Activated T-cell treated with anti-CD3 and anti-CD28 coated beads, Interleukin-2, amount 50 U/mL, for 24 hours (primary cell): ENCODE measurements around the gene RGS3.
"Not testable (repeated sequence)": the region's sequence is repeated elsewhere in the genome, so short reads cannot be mapped to it uniquely, and the experiment has no call there.

ENCODE experiments used
- DNase-seq: peaks from one replicate; pipeline ENCODE4 v3.0.0-alpha.2; 2020
- H3K27ac Mint-ChIP-seq: 2 replicates; pipeline ENCODE4 v1.8.0; 2020; ENCODE audit warnings: mild to moderate bottlenecking, mixed read lengths
- H3K27me3 Mint-ChIP-seq: 2 replicates; pipeline ENCODE4 v1.8.0; 2020; ENCODE audit warnings: mixed read lengths
- H3K36me3 Mint-ChIP-seq: 2 replicates; pipeline ENCODE4 v1.8.0; 2020; ENCODE audit warnings: low read depth, mixed read lengths
- H3K4me1 Mint-ChIP-seq: 2 replicates; pipeline ENCODE4 v1.8.0; 2020; ENCODE audit warnings: low read depth, mixed read lengths
- H3K4me3 Mint-ChIP-seq: 2 replicates; pipeline ENCODE4 v1.8.0; 2020; ENCODE audit warnings: mild to moderate bottlenecking, moderate library complexity, mixed read lengths
- H3K9me3 Mint-ChIP-seq: 2 replicates; pipeline ENCODE4 v1.8.0; 2020; ENCODE audit warnings: mixed read lengths

Gene RGS3

GRCh38 chr9:113463418-113464285, at the start of gene RGS3:
RGS3 (plus strand) TSS chr9:113463727; CDS start chr9:113463803, 76 bp downstream.
- Mint-ChIP-seq H3K36me3 (no peaks in the 10 kb centered on the region), H3K27me3 (no peaks in the 10 kb centered on the region), H3K4me3 (peak within 1 kb of the TSS; percentile 40), H3K9me3 (peaks cover 3% of the 10 kb centered on the region), H3K4me1 (no peaks in the 10 kb centered on the region), H3K27ac (no peak within 1 kb of the TSS)
- no peak for DNase-seq

GRCh38 chr9:113416149-113416721, 47.3 kb upstream of the RGS3 start:
- Mint-ChIP-seq H3K9me3 (no peaks in the 10 kb centered on the region), H3K4me3 (no peak overlapping the region), H3K27ac (no peak overlapping the region), H3K4me1 (peaks cover 6% of the 10 kb centered on the region), H3K27me3 (no peaks in the 10 kb centered on the region), H3K36me3 (no peaks in the 10 kb centered on the region)
- DNase-seq: no peak

- H3K4me3 Mint-ChIP-seq: no peak overlapping the region
- H3K4me1 Mint-ChIP-seq: no peaks in the 10 kb centered on the region
- no peaks in the 10 kb centered on the region for H3K9me3 Mint-ChIP-seq
- H3K27me3 Mint-ChIP-seq: no peaks in the 10 kb centered on the region
- no peaks in the 10 kb centered on the region for H3K36me3 Mint-ChIP-seq
- H3K27ac Mint-ChIP-seq: no peak overlapping the region
- DNase-seq: no peak
Observed at GRCh38 chr9:113417370-113417769, 46.2 kb upstream of the RGS3 start.

- peaks cover 7% of the 10 kb centered on the region for H3K27me3 Mint-ChIP-seq
Observed at GRCh38 chr9:113421726-113422125, 41.8 kb upstream of the RGS3 start.

DNA sequence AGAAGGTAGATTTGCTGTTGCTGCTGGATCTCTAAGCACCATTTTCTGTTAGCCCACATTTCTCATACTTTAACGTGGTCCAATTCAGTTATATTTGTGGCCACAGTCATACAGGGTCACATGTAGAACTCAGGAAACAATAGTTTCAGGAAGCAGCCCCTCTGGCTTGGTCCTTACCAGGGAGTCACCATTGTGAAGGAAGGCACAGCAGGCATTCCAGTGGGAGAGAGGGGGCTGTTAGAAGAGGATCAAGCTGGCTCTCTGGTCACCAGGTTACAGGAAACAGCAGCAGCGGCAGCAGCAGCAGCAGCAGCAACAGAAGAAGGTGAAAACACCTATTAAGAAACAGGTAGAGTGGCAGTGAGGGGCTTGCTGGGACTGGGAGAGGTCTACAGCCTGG, 38.5 kb upstream of the RGS3 start:
- H3K4me1 Mint-ChIP-seq: no peaks in the 10 kb centered on the region

More at GRCh38 chr9:113421726-113422125, 41.8 kb upstream of the RGS3 start:
- Mint-ChIP-seq H3K36me3 (no peaks in the 10 kb centered on the region), H3K4me1 (no peaks in the 10 kb centered on the region), H3K27ac (no peak overlapping the region), H3K9me3 (no peaks in the 10 kb centered on the region), H3K4me3 (no peak overlapping the region)
- no peak for DNase-seq

GRCh38 chr9:113426701-113427100, 36.8 kb upstream of the RGS3 start:
- DNase-seq: no peak
- Mint-ChIP-seq H3K27me3 (peaks cover 7% of the 10 kb centered on the region), H3K36me3 (no peaks in the 10 kb centered on the region), H3K27ac (no peak overlapping the region), H3K9me3 (no peaks in the 10 kb centered on the region), H3K4me3 (no peak overlapping the region), H3K4me1 (no peaks in the 10 kb centered on the region)

More for the DNA sequence above, 38.5 kb upstream of the RGS3 start:
- H3K36me3 Mint-ChIP-seq: no peaks in the 10 kb centered on the region
- no peak overlapping the region for H3K27ac Mint-ChIP-seq
- no peaks in the 10 kb centered on the region for H3K9me3 Mint-ChIP-seq
- DNase-seq: no peak
- H3K4me3 Mint-ChIP-seq: no peak overlapping the region
- H3K27me3 Mint-ChIP-seq: peaks cover 7% of the 10 kb centered on the region

- Mint-ChIP-seq H3K36me3 (no peaks in the 10 kb centered on the region), H3K4me1 (no peaks in the 10 kb centered on the region), H3K4me3 (no peak overlapping the region), H3K9me3 (no peaks in the 10 kb centered on the region), H3K27me3 (peaks cover 7% of the 10 kb centered on the region), H3K27ac (no peak overlapping the region)
- no peak for DNase-seq
Observed at GRCh38 chr9:113427629-113428028, 35.9 kb upstream of the RGS3 start.

- DNase-seq: no peak
- Mint-ChIP-seq H3K27me3 (peaks cover 7% of the 10 kb centered on the region), H3K9me3 (no peaks in the 10 kb centered on the region), H3K4me3 (no peak overlapping the region), H3K27ac (no peak overlapping the region), H3K36me3 (no peaks in the 10 kb centered on the region), H3K4me1 (no peaks in the 10 kb centered on the region)
Observed at GRCh38 chr9:113428062-113428615, 35.4 kb upstream of the RGS3 start.

GRCh38 chr9:113431191-113431590, 32.3 kb upstream of the RGS3 start:
- H3K4me1 Mint-ChIP-seq: no peaks in the 10 kb centered on the region
- H3K9me3 Mint-ChIP-seq: no peaks in the 10 kb centered on the region
- no peaks in the 10 kb centered on the region for H3K27me3 Mint-ChIP-seq
- H3K36me3 Mint-ChIP-seq: no peaks in the 10 kb centered on the region
- no peak for DNase-seq
- H3K27ac Mint-ChIP-seq: no peak overlapping the region
- no peak overlapping the region for H3K4me3 Mint-ChIP-seq

- no peak overlapping the region for H3K27ac Mint-ChIP-seq
- H3K4me3 Mint-ChIP-seq: no peak overlapping the region
- no peaks in the 10 kb centered on the region for H3K4me1 Mint-ChIP-seq
- DNase-seq: no peak
- H3K9me3 Mint-ChIP-seq: no peaks in the 10 kb centered on the region
- H3K36me3 Mint-ChIP-seq: no peaks in the 10 kb centered on the region
- no peaks in the 10 kb centered on the region for H3K27me3 Mint-ChIP-seq
Observed at GRCh38 chr9:113436728-113437515, 26.6 kb upstream of the RGS3 start.

DNA sequence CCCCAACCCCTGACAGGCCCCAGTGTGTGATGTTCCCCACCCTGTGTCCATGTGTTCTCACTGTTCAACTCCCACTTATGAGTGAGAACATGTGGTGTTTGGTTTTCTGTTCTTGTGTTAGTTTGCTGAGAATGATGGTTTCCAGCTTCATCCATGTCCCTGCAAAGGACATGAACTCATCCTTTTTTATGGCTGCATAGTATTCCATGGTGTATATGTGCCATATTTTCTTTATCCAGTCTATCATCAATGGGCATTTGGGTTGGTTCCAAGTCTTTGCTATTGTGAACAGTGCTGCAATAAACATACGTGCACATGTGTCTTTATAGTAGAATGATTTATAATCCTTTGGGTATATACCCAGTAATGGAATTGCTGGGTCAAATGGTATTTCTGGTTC, 25.8 kb upstream of the RGS3 start:
- not testable (repeated sequence) for DNase-seq, H3K27ac Mint-ChIP-seq, H3K4me3 Mint-ChIP-seq, H3K9me3 Mint-ChIP-seq, H3K27me3 Mint-ChIP-seq, H3K36me3 Mint-ChIP-seq, H3K4me1 Mint-ChIP-seq

GRCh38 chr9:113444736-113445135, 18.8 kb upstream of the RGS3 start:
- no peaks in the 10 kb centered on the region for H3K27me3 Mint-ChIP-seq
- H3K9me3 Mint-ChIP-seq: no peaks in the 10 kb centered on the region
- no peak for DNase-seq
- no peak overlapping the region for H3K27ac Mint-ChIP-seq
- H3K36me3 Mint-ChIP-seq: no peaks in the 10 kb centered on the region
- H3K4me1 Mint-ChIP-seq: peaks cover 3% of the 10 kb centered on the region
- no peak overlapping the region for H3K4me3 Mint-ChIP-seq

GRCh38 chr9:113446323-113446740, 17.2 kb upstream of the RGS3 start:
- no peaks in the 10 kb centered on the region for H3K9me3 Mint-ChIP-seq
- H3K27me3 Mint-ChIP-seq: no peaks in the 10 kb centered on the region
- no peak for DNase-seq
- H3K27ac Mint-ChIP-seq: no peak overlapping the region
- no peaks in the 10 kb centered on the region for H3K36me3 Mint-ChIP-seq
- H3K4me1 Mint-ChIP-seq: peaks cover 3% of the 10 kb centered on the region
- H3K4me3 Mint-ChIP-seq: no peak overlapping the region

DNA sequence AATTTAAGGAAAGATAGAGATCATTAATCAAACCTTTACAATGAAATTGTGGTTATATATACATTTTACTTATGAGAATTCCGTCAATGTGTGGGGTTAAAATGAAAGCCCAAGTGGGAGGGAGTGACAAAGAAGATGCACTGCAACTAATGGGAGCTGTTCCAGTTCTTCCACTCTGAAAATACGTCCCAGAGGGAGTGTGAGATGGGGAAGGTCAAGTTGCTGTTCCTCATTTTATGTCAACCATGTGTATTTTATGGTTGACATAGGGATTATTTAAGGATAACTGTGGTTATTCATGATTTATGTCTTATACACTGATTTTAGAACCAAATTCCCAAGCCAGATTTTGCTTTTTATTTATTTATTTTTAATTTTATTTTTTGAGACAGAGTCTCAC, 14.2 kb upstream of the RGS3 start:
- no peaks in the 10 kb centered on the region for H3K27me3 Mint-ChIP-seq
- H3K4me3 Mint-ChIP-seq: no peak overlapping the region
- H3K9me3 Mint-ChIP-seq: no peaks in the 10 kb centered on the region
- H3K4me1 Mint-ChIP-seq: peaks cover 3% of the 10 kb centered on the region
- H3K27ac Mint-ChIP-seq: no peak overlapping the region
- no peak for DNase-seq
- no peaks in the 10 kb centered on the region for H3K36me3 Mint-ChIP-seq
